Activated CD8-positive, alpha-beta memory T cell treated with anti-CD3 and anti-CD28 coated beads, Interleukin-2, amount 50 U/mL, for 1 hour (primary cell): ENCODE data around the gene RANGAP1.

Source experiments
- DNase-seq: peaks from one replicate; pipeline ENCODE4 v3.0.0-alpha.2; 2020; ENCODE audit errors: extremely low read depth

Gene RANGAP1

DNA sequence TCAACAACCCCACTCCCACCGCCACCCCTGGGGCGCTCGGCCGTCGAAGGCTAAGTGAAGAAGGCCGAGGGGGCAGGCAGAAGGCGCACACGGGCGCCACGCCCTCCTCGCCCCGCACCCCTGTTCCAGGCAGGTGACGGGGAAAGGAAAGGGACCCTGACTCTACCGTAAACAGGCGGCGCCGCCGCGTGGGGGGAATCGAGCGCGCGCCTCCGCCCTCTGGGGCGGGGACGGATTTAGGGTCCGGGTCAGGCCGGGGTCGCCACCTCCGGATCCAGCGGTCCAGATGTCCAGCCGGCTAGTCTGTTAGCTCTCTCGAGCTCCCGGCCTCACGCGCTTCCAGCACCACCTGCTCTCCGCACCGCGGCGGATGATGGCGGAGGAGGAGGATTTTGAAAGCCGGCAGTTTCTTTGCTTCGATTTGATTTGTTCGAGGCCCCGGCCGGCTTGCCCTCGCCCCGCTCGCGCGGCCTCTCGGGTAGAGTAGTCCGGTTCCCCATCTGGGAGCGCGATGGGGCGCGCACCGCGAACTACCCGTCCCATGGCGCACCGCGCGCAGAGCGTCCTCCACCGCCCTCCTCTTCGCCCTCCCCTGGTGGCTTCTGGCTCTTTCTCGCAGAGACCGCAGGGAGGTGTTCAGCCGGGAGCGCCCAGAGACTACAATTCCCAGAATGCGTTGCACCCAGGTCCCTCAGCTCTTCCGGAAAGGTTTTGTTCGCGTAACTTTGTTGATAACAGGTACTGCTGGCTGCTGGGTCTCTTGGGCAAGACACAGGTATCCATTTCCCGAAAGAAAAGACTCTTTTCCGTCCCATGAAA lies at the start of gene RANGAP1:
Gene RANGAP1, minus strand, starts transcription at position 368 of the 819 bp plus-strand sequence. CDS start 5,143 bp downstream, outside the sequence.
- DNase-seq = peak; percentile 91

DNA sequence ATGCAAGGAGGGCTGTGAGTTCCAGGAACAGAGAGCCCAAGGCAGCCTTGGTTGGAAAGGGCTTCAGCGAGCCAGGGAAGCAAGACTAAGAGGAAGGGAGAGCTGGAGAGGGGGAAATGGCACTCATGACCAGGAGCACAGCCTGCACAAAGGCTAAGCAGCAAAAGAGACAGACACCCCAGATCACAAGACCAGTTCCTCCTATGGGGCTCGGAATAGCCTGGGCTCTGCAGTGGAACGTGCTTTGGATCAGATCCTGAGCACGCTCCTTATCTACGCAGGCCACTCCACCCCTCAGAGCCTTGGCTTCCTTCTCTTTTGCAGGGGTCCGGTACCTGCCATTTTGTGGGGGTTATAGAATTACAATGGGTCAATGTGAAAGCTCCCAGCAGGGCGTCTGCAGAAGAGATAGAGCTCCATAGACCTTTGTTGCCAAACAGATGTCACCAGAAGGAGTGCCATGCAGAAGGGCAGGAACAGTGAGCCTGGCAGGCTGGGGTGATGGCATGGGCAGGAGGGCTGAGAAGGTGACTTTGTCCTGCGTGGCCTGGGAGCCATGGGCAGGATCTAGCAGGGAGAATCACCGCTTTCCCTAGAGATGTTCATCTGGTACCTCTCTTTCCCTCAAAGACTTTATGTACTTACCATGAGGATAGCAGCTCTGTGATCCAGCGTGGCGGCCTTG lies 49.1 kb upstream of the RANGAP1 start:
- no peak for DNase-seq

GRCh38 chr22:41334215-41334614 lies 48.2 kb upstream of the RANGAP1 start:
- DNase-seq = no peak

GRCh38 chr22:41333806-41334205 lies 47.8 kb upstream of the RANGAP1 start:
- no peak for DNase-seq

- no peak for DNase-seq
Observed at GRCh38 chr22:41332217-41332939, 46.4 kb upstream of the RANGAP1 start.

GRCh38 chr22:41330169-41330568 lies 44.2 kb upstream of the RANGAP1 start:
- no peak for DNase-seq

GRCh38 chr22:41327124-41327523 lies 41.1 kb upstream of the RANGAP1 start:
- DNase-seq = no peak

GRCh38 chr22:41324821-41325528 lies 39.0 kb upstream of the RANGAP1 start:
- no peak for DNase-seq

- DNase-seq = no peak
Observed at GRCh38 chr22:41320416-41321240, 34.6 kb upstream of the RANGAP1 start.

DNA sequence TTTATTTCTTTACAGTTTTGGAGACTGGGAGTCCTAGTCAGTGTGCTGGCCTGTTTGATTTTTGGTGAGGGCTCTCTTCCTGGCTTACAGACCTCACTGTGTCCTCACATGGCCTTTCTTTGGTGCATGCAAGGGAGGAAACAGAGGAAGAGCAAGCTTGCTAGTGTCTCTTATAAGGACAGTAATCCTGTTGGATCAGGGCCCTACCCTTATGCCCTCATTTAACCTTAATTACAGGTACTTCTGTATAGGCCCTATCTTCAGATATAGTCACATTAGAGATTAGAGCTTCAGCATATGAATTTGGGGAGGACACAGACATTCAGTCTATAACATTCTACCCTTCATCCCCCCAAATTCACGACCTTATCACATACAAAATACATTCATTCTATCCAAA lies 29.6 kb upstream of the RANGAP1 start:
- DNase-seq = no peak

GRCh38 chr22:41314821-41315220 lies 28.8 kb upstream of the RANGAP1 start:
- no peak for DNase-seq

DNA sequence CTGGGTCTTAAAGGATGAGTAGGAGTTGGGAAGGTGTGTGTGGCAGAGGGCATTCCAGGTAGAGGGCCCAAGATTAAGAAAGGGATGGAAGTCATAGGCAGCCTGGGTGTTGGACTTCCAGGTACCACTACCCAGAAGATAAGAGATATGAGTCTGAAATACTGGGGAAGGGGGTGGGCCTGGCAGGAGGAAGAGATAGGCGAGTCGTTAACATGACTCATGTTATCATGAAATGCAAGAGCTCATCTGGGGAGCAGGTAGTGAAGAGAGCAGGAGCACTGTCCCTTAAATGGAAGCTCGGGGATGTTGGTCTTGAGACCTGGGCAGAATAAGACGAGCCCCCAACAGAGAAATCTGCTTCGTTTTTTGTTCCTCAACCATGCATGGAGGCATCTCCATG lies 25.5 kb upstream of the RANGAP1 start:
- no peak for DNase-seq

GRCh38 chr22:41310336-41310735 lies 24.3 kb upstream of the RANGAP1 start:
- no peak for DNase-seq

DNA sequence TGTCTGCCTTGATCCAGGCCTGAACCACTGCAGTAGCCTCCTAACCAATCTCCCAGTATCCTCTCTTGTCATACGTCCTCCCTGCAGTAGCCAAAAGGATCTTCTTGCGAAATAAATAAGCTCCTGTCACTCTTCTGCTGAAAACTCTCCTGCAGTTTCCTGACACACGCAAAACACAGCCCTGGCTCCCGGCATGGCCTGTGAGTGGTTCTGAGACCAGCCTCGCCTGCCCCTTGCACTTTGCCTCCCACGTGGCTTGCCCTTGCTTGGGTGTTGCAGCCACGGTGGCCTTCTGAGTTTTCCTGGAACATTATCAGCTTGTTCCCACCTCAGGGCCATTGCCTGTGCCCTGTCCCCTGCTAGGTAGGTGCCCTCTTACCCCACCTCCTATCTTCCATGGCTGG lies 22.6 kb upstream of the RANGAP1 start:
- DNase-seq = no peak

- DNase-seq = no peak
Observed at GRCh38 chr22:41308054-41308453, 22.1 kb upstream of the RANGAP1 start.

- DNase-seq = no peak
Observed at GRCh38 chr22:41305646-41306045, 19.7 kb upstream of the RANGAP1 start.

DNA sequence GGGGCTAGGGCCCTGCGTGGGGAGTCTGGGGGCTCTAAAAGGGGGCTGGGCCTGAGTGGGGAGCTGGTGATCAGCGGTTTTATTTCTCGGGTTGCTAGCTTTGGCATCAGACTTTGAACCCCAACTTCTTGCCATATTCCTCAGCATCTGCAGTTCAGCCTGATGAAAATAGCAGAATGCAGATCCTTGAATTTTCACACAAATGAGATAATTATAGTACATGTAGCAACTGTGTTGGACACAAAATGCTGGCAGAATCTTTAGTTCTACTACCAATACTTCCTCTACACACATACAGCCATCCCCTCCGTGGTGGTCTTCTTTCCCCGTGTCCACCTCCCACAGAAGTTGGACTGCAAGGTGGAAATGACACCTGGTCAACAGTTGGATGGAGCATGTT lies 16.8 kb upstream of the RANGAP1 start:
- no peak for DNase-seq

DNA sequence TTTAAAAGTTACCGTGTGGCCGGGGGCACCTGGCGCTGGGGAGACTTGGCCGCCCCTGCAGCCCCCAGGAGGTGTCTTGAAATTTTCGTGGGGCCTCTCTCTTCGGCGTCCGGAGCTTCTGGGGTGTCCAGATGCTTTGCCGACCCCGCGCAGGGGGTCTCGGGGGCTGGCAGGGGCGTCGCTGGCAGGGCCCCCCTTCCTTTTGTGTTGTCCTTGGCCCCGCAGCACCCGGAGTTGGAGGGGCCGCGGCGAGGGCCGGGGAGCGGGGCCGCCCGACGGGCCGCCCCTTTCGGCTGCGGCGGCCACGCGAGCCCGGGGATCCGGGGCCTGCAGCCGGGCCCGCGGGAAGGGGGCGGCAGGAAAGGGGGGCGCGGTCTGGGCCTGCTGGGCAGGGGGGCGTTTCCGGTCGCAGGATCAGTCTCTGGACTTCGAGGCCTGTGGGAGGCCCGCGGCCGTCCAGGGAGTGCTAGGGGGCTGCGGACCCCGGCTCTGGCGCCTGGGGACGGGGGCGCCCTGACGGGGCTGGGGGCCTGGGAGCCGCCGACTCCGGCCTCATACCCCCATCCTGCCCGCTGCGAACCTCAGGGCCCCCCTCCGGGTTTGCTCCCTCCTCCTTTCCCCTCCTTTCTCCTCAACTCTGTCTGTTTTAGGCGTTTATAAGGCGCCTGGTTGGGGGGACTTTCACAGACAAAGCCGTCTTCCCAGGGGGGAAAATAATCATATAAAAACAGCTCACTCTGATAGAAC lies 16.2 kb upstream of the RANGAP1 start:
- DNase-seq = no peak

GRCh38 chr22:41301085-41302020 lies 15.4 kb upstream of the RANGAP1 start, which contains the start of gene ZC3H7B:
Gene ZC3H7B, plus strand, starts transcription at chr22:41301525. Its CDS starts 19,136 bp downstream, at chr22:41320661.
- DNase-seq = peak; percentile 42
